Measurements from ENCODE around the gene PREP. TPM values are rescaled to one million over a fixed set of nuclear protein-coding genes. Genes with fewer than 3 reads are reported as not detected.

Gene PREP
- total and polyA plus RNA-seq, 4 experiments from 2014 or later, result 29.8 to 43.6 (median 34.6) TPM

GRCh38 chr6:105330913-105331312 is 72.0 kb downstream of the PREP start:
- Mint-ChIP-seq H3K9me3 (no peaks in the 10 kb centered on the region), H3K27me3 (no peaks in the 10 kb centered on the region), H3K36me3 (peaks cover 68 to 86% of the 10 kb centered on the region in 2 donors), H3K4me1 (peaks cover 0 to 2% (median 0%) of the 10 kb centered on the region in 4 donors), H3K27ac (no peak overlapping the region), H3K4me3 (no peak overlapping the region)
- H3K9me3 ChIP-seq (ENCODE audit: control insufficient read depth in 1 of 2, low read length in 2 of 2), result no peaks in the 10 kb centered on the region
- H3K27ac ChIP-seq (ENCODE audit: low read depth, low read length), result no peak overlapping the region
- CTCF ChIA-PET (ENCODE audit: partially characterized antibody), result no interaction called here
- POLR2A ChIA-PET (ENCODE audit: partially characterized antibody), result no interaction called here
- no peaks in the 10 kb centered on the region for H3K4me1 ChIP-seq (ENCODE audit: insufficient read depth, low read length)
- no peak overlapping the region for H3K4me3 ChIP-seq (ENCODE audit: low read length in 2 of 2)
- H3K27me3 ChIP-seq (ENCODE audit: insufficient read depth, low read length), result no peaks in the 10 kb centered on the region
- no peak for DNase-seq
- intact Hi-C loops (cut with micrococcal nuclease), result no loop called here
- H3K36me3 ChIP-seq (ENCODE audit: insufficient read depth, low read length), result peaks cover 36% of the 10 kb centered on the region

- Mint-ChIP-seq H3K27ac (no peak overlapping the region), H3K9me3 (no peaks in the 10 kb centered on the region), H3K4me1 (peaks cover 0 to 3% (median 0%) of the 10 kb centered on the region in 4 donors), H3K4me3 (no peak overlapping the region), H3K36me3 (peaks cover 72 to 92% of the 10 kb centered on the region in 2 donors), H3K27me3 (no peaks in the 10 kb centered on the region)
- Histone ChIP-seq H3K36me3 (ENCODE audit: insufficient read depth, low read length) (peaks cover 36% of the 10 kb centered on the region), H3K27ac (ENCODE audit: low read depth, low read length) (no peak overlapping the region), H3K9me3 (ENCODE audit: control insufficient read depth in 1 of 2, low read length in 2 of 2) (no peaks in the 10 kb centered on the region), H3K4me3 (ENCODE audit: low read length in 2 of 2) (no peak overlapping the region), H3K27me3 (ENCODE audit: insufficient read depth, low read length) (no peaks in the 10 kb centered on the region), H3K4me1 (ENCODE audit: insufficient read depth, low read length) (no peaks in the 10 kb centered on the region)
- ChIA-PET CTCF (ENCODE audit: partially characterized antibody) (no interaction called here), POLR2A (ENCODE audit: partially characterized antibody) (no interaction called here)
- intact Hi-C loops (cut with micrococcal nuclease), result no loop called here
- no peak for DNase-seq
Observed at GRCh38 chr6:105330364-105330763, 72.5 kb downstream of the PREP start.

- no peak for DNase-seq
- no peaks in the 10 kb centered on the region for H3K9me3 Mint-ChIP-seq
- H3K27ac ChIP-seq (ENCODE audit: low read depth, low read length), result no peak overlapping the region
- no peaks in the 10 kb centered on the region for H3K4me1 ChIP-seq (ENCODE audit: insufficient read depth, low read length)
- no peak overlapping the region for H3K4me3 Mint-ChIP-seq
- no peak overlapping the region for H3K27ac Mint-ChIP-seq
- POLR2A ChIA-PET (ENCODE audit: partially characterized antibody), result interaction anchor here (0.6 kb wide), 1 partner anchor 692 kb away, joined by 3 read pairs; no protein-coding TSS in a partner anchor
- H3K27me3 Mint-ChIP-seq, result no peaks in the 10 kb centered on the region
- intact Hi-C loops (cut with micrococcal nuclease), result no loop called here
- H3K27me3 ChIP-seq (ENCODE audit: insufficient read depth, low read length), result no peaks in the 10 kb centered on the region
- CTCF ChIA-PET (ENCODE audit: partially characterized antibody), result interaction anchor here (1.1 to 1.8 kb wide), 2 partner anchors 9 to 11 kb away, joined by 3 to 5 read pairs; no protein-coding TSS in a partner anchor
- peaks cover 34% of the 10 kb centered on the region for H3K36me3 ChIP-seq (ENCODE audit: insufficient read depth, low read length)
- H3K9me3 ChIP-seq (ENCODE audit: control insufficient read depth in 1 of 2, low read length in 2 of 2), result no peaks in the 10 kb centered on the region
- no peak overlapping the region for H3K4me3 ChIP-seq (ENCODE audit: low read length in 2 of 2)
- peaks cover 0 to 3% (median 0%) of the 10 kb centered on the region in 4 donors for H3K4me1 Mint-ChIP-seq
- peaks cover 74 to 93% of the 10 kb centered on the region in 2 donors for H3K36me3 Mint-ChIP-seq
Observed at GRCh38 chr6:105326833-105327770, 75.8 kb downstream of the PREP start.

- POLR2A ChIA-PET (ENCODE audit: partially characterized antibody), result no interaction called here
- H3K36me3 Mint-ChIP-seq, result peaks cover 74 to 92% of the 10 kb centered on the region in 2 donors
- no peak for DNase-seq
- H3K36me3 ChIP-seq (ENCODE audit: insufficient read depth, low read length), result peaks cover 28% of the 10 kb centered on the region
- H3K27ac ChIP-seq (ENCODE audit: low read depth, low read length), result no peak overlapping the region
- H3K27me3 Mint-ChIP-seq, result no peaks in the 10 kb centered on the region
- H3K4me3 ChIP-seq (ENCODE audit: low read length in 2 of 2), result no peak overlapping the region
- no peak overlapping the region for H3K27ac Mint-ChIP-seq
- no peaks in the 10 kb centered on the region for H3K4me1 ChIP-seq (ENCODE audit: insufficient read depth, low read length)
- H3K4me1 Mint-ChIP-seq, result peaks cover 0 to 3% (median 0%) of the 10 kb centered on the region in 4 donors
- no peaks in the 10 kb centered on the region for H3K27me3 ChIP-seq (ENCODE audit: insufficient read depth, low read length)
- CTCF ChIA-PET (ENCODE audit: partially characterized antibody), result no interaction called here
- H3K9me3 Mint-ChIP-seq, result no peaks in the 10 kb centered on the region
- no peak overlapping the region for H3K4me3 Mint-ChIP-seq
- H3K9me3 ChIP-seq (ENCODE audit: control insufficient read depth in 1 of 2, low read length in 2 of 2), result no peaks in the 10 kb centered on the region
- intact Hi-C loops (cut with micrococcal nuclease), result no loop called here
Observed at GRCh38 chr6:105326216-105326615, 76.7 kb downstream of the PREP start.

GRCh38 chr6:105324386-105324950 is 78.4 kb downstream of the PREP start:
- ChIA-PET POLR2A (ENCODE audit: partially characterized antibody) (no interaction called here), CTCF (ENCODE audit: partially characterized antibody) (no interaction called here)
- intact Hi-C loops (cut with micrococcal nuclease), result no loop called here
- no peaks in the 10 kb centered on the region for H3K9me3 ChIP-seq (ENCODE audit: control insufficient read depth in 1 of 2, low read length in 2 of 2)
- H3K4me1 Mint-ChIP-seq, result peaks cover 0 to 2% (median 0%) of the 10 kb centered on the region in 4 donors
- H3K36me3 ChIP-seq (ENCODE audit: insufficient read depth, low read length), result peaks cover 23% of the 10 kb centered on the region
- H3K27ac ChIP-seq (ENCODE audit: low read depth, low read length), result no peak overlapping the region
- H3K36me3 Mint-ChIP-seq, result peaks cover 56 to 90% of the 10 kb centered on the region in 2 donors
- H3K4me3 ChIP-seq (ENCODE audit: low read length in 2 of 2), result no peak overlapping the region
- no peak for DNase-seq
- H3K27ac Mint-ChIP-seq, result no peak overlapping the region
- no peaks in the 10 kb centered on the region for H3K27me3 Mint-ChIP-seq
- no peaks in the 10 kb centered on the region for H3K4me1 ChIP-seq (ENCODE audit: insufficient read depth, low read length)
- no peaks in the 10 kb centered on the region for H3K27me3 ChIP-seq (ENCODE audit: insufficient read depth, low read length)
- no peak overlapping the region for H3K4me3 Mint-ChIP-seq
- no peaks in the 10 kb centered on the region for H3K9me3 Mint-ChIP-seq

GRCh38 chr6:105322499-105323225 is 80.2 kb downstream of the PREP start:
- Histone ChIP-seq H3K4me3 (ENCODE audit: low read length in 2 of 2) (no peak overlapping the region), H3K27me3 (ENCODE audit: insufficient read depth, low read length) (no peaks in the 10 kb centered on the region), H3K27ac (ENCODE audit: low read depth, low read length) (no peak overlapping the region), H3K4me1 (ENCODE audit: insufficient read depth, low read length) (no peaks in the 10 kb centered on the region), H3K9me3 (ENCODE audit: control insufficient read depth in 1 of 2, low read length in 2 of 2) (no peaks in the 10 kb centered on the region), H3K36me3 (ENCODE audit: insufficient read depth, low read length) (peaks cover 20% of the 10 kb centered on the region)
- Mint-ChIP-seq H3K27me3 (no peaks in the 10 kb centered on the region), H3K4me3 (no peak overlapping the region), H3K36me3 (peaks cover 53 to 88% of the 10 kb centered on the region in 2 donors), H3K4me1 (peaks cover 0 to 4% (median 2%) of the 10 kb centered on the region in 4 donors), H3K27ac (peak overlapping the region in 1 of 7 donors; percentile 25), H3K9me3 (no peaks in the 10 kb centered on the region)
- no peak for DNase-seq
- ChIA-PET CTCF (ENCODE audit: partially characterized antibody) (interaction anchor here (0.7 to 1.5 kb wide), 3 partner anchors 11 to 1541 kb away, joined by 3 read pairs; no protein-coding TSS in a partner anchor), POLR2A (ENCODE audit: partially characterized antibody) (no interaction called here)
- intact Hi-C loops (cut with micrococcal nuclease), result no loop called here

GRCh38 chr6:105321728-105322127 is 81.2 kb downstream of the PREP start:
- no peaks in the 10 kb centered on the region for H3K27me3 ChIP-seq (ENCODE audit: insufficient read depth, low read length)
- CTCF ChIA-PET (ENCODE audit: partially characterized antibody), result no interaction called here
- H3K4me1 ChIP-seq (ENCODE audit: insufficient read depth, low read length), result no peaks in the 10 kb centered on the region
- no peak for DNase-seq
- H3K4me3 ChIP-seq (ENCODE audit: low read length in 2 of 2), result no peak overlapping the region
- peaks cover 11% of the 10 kb centered on the region for H3K36me3 ChIP-seq (ENCODE audit: insufficient read depth, low read length)
- Mint-ChIP-seq H3K4me3 (no peak overlapping the region), H3K36me3 (peaks cover 49 to 84% of the 10 kb centered on the region in 2 donors), H3K4me1 (peaks cover 0 to 4% (median 2%) of the 10 kb centered on the region in 4 donors), H3K27ac (no peak overlapping the region), H3K27me3 (no peaks in the 10 kb centered on the region), H3K9me3 (no peaks in the 10 kb centered on the region)
- intact Hi-C loops (cut with micrococcal nuclease), result no loop called here
- no peaks in the 10 kb centered on the region for H3K9me3 ChIP-seq (ENCODE audit: control insufficient read depth in 1 of 2, low read length in 2 of 2)
- POLR2A ChIA-PET (ENCODE audit: partially characterized antibody), result no interaction called here
- no peak overlapping the region for H3K27ac ChIP-seq (ENCODE audit: low read depth, low read length)
